Stimulated activated CD8-positive, alpha-beta memory T cell treated with anti-CD3 and anti-CD28 coated beads, Interleukin-4, amount 100 ng/mL, for 48 hours (primary cell): ENCODE data around the gene SUN3.

Source experiments
- DNase-seq: peaks from one replicate; pipeline ENCODE4 v3.0.0-alpha.2; 2020

Gene SUN3

DNA sequence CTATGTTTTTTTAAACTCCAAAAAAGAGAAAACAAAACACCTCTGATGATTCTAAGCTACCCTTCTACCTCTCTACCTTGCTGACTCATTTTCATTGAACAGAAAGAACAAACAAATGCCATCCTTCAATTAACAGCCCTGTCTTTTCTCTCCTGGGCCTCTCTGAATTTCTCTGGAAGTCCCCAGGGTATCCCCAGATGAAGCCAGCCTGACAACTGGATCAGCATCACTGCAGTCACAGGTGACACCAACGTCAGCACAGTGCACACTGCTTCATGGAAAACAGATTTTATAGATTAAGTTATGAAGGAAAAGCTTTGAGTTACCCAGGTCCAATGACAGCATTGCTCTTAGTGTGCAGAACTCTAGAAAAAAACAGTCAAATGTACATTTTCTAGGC is 55.2 kb downstream of the SUN3 start:
- DNase-seq: no peak

DNA sequence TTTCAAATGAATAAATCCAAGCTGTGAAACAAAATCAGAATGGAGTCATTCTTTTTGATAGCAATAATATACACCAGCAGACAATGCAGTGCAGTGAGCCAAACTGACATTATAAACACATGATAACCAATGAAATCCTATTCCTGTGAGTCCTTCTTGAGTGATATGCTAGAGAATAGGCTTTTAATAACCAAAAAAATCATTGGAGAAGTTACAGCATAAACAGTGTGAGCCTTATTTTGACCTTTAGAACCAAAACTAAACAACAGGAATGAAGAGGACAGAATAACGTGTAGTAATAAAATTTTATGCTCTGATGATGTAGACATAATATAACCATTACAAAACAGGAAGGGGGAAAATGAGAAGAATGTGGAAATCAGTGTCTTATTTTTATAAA is 58.1 kb downstream of the SUN3 start:
- DNase-seq: no peak

DNA sequence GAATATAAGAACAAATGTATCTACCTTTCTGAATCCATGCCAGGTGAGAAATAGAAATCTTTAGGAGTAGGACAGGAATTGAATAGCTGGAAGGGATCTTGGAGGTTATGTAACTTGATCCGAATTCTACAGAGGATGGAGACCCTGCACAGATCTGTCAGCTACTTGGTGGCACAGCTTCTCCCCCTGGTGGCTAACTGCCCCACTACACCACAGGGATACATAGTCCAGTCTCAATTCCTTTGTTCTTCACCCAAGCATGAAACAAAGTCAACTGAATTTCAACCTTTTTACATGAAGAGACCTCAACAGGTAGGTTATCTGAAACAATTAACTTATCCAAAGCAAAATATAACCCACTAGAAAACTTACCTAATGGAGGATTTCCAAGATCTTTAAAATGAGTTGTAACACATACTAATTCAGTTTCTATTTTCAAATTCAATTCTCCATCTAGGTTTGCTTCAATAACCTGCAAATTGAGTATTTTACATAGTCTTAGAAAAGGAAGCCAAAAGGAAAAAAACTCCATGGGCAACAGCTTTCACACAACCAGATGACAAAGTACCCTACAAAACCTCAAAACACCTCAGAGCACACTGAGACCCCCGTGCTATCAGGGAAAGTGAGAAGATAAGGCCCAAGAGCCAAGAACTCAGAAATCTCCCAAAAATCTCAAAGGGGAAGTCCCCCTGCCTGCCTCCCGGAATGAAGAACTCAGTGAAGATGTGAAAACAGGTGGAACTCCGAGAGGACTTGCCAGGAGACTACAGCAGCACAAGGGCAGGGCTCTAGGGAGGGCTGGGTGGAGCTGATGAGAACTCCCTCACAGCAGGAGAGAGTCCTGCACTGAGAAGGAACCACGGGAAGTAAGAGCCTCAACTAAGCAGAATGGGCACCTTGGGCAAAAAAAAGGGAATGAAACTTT is 59.8 kb downstream of the SUN3 start:
- DNase-seq: peak; percentile 79

DNA sequence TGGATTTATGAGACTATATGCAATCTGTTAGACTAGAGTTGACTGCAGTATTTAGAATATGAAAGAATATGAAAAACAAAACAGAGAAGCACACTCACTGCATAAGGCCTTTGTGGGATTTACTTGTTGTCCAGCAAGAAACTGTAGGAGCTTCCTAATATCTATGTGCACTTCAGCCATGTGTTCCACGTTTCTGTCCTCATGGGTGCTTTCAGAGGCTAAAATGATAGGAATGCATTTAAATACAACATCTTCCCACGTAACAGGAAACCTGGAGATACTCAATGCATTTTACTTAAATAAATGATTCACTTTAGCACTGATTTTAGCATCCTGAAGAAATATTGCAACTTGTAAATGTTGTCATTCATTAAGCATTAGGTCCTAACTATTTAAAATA is 61.2 kb downstream of the SUN3 start:
- no peak for DNase-seq

DNA sequence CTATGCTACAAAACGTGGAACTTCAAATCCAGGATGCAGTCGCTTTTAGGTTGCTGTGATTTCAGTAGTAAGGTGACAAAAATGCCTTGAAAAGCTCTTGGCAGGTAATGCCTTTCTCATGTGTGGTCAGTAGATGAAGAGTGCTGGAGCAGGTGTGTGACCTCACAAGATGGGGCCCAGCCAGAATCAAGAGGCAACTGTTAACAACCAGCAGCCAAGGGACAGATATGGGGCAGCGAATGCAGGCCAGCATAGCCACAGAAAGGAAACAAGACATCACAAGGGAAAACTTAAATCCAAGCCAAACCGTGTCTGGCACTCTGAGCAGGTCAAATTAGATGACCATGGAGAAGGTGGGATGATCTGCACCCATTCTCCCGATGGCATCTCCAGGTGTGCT is 61.8 kb downstream of the SUN3 start:
- no peak for DNase-seq

DNA sequence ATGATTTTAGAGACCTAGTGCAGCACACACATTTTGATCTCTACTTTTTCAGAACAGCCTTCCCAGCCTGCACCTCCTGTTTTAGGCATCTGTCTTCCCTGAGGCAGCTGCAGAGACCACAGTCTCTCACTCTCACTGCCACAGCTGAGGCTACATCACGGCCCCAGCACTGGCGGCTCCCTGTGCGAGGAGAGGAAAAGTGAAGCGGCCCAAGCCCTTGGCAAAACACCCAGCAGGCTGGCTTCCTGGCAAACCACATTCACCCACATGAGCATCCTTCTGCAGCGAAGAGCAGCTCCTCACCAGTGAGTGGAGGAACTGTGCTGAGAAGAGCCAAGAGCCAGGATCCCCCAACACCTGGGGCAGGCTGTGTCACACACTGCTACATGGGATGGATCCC is 63.5 kb downstream of the SUN3 start:
- no peak for DNase-seq

DNA sequence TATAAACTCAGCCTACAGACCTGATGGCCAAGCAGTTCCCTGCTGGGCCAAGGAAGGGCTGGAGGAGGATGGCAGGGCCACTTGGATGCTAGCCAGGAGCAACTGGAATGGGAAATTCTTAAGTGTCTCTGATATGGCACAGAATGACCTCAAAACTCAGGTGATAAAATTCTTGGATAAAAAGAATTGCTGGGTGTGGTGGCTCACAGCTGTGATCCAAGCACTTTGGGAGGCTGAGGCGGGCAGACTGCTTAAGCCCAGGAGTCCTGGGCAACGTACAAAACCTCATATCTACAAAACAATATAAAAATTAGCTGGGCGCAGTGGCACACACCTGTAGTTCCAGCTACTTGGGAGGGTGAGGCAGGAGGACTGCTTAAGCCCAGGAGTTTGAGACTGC is 66.6 kb downstream of the SUN3 start:
- DNase-seq: no peak

DNA sequence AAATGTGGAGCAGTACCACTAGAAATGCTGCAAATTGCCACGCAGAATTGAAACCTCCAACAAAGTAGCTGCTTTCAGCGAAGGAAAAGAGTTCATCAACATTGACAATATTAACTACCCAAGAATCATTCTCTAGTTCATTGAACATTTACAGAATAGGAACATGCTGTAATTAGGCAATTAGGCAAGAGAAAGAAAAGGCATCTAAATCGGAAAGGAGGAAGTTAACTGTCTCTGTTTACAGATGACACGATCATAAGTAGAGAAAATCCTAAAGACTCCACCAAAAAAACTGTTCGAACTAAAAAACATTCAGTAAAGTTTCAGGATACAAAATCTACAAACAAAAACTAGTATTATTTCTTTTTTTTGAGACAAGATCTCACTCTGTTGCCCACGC is 71.8 kb downstream of the SUN3 start:
- DNase-seq: no peak

DNA sequence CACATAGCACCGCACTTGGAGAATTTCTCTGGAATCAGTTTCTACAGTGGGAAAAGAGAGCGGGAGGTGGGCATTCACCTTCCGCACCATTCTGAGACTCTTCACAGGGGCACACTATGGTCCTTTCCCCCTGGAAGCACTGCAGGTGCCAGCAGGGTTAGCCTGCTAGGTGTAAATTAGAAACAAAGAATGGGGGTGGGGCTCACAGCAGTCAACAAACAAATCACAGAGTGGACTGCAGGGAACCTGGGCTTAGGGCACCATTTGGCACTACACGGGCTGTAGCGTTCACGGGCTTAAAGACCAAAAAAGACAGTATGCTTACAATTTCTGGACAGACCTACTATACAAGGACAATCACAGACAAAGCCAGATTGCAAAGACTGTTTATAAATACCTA is 72.7 kb downstream of the SUN3 start:
- no peak for DNase-seq

DNA sequence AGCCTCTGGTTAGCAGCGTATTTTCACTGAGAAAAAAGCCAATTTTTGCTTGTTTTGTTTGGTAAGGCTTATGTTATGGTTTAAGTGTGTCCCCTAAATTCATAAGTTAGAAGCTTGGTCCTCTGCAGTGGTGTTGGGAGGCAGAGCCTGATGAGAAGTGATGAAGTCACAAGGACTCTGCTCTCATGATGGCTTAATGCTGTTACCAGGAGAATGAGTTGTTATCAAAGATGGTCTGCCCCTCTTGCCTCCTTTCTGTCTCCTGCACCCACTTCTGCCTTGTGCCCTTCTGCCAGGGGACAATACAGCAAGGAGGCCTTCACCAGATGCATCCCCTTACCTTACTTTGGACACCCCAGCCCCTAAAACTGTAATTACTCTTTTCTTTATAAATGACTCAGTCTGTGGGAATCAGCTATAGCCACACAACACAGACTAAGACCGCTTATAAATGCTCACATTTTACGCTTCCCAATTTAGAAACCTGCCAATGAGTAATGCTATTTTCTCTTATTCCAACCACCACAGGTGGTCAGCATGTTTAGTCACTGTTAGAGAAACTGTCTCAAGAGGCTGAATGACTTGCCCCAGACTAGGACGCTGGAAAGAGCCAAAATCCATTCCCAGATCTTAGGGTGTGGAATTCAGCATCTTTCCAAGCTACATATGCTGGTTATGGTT is 74.5 kb downstream of the SUN3 start:
- no peak for DNase-seq

DNA sequence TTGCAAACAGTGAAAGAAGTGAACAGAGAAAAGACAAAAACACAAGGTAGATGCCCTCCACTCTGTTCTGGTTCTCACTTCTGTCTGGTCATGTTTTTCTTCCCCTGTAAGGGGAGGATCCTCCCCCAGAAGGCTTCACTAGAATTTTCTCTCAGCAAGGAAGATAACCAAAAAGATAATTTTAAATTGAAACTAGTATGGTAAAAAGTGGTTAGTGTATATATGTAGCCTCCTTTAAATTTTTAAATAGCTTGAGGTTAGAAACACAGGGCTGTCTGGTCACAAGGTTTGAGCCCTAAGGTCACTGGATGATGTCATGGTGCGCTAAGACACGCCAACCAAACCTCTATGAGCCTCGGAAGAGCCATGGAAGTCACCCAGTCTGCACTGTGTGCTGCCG is 75.1 kb downstream of the SUN3 start:
- DNase-seq: no peak

DNA sequence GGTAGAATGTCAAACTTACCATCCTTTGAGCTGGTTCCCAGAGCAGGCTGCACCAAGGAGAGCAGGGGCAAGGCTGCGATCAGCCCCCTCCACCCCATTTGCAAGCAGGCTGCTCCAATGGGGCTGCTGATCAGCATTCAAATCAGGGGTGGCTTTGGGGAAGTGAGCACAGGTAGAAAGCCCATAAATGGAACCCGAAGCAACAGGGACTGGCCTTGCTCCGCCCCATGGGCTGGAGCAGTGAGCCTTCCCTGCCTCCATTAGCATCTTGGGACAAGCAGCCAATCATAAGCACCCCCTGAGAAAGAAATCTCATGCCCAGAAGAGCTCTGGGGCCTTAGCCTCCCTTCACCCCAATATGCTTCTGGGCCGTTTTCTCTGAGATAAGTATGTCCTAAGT is 76.7 kb downstream of the SUN3 start:
- DNase-seq: no peak

DNA sequence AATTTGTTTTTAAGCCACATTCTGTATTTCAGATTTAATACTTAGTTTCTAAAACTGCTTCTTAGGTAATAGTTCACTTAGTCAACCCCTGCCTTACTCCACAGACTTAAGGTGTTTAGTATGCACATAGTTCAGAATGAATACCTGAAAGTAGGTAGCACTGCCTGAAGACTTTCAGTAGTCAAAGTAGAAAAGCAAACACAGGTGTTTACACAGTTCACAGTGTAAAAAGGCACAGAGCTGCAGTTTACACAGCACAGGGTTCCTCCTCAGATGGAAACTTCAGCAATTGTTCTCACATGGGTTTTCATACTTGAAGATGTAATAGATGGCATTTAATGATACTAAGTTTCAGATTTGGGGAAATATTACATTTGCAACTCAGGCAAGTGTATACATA is 77.5 kb downstream of the SUN3 start:
- DNase-seq: no peak

DNA sequence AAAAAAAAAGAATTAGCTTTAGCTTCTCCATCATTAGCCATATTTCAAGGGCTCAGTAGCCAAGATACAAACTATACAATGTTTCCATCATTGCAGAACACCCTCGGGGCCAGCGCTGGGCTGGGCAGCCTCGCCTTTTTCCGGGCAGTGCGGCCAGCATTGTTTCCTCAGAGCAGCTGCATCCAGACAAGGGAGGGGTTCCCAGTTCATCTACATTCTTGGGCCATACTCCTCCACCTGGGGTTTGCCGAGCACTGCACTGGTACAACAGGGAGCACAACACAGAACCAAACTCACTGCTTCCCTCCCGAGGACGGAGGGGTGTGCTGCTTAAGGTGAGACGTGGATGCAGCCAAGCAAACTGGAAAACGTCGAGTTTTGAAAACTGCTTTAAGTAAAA is 78.2 kb downstream of the SUN3 start:
- DNase-seq: no peak

DNA sequence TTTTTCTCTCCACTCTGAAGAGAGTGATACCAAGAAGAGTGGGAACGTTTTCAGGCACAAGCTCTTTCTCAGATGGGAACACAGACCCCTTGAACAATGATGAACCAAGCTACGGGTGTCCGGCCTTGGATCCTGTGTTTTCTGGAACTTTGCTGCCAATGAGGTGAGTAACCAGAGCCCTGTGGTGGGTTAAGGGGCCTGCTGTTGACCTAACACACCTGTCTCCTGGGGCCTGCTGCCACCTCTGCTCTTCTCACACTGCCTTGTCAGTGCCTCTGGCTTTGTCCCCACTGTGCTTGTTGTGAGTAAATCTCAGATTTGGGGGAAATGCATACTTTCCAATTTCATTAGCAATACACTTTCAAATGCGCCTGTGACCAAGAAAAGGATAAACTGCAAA is 79.2 kb downstream of the SUN3 start:
- DNase-seq: no peak

DNA sequence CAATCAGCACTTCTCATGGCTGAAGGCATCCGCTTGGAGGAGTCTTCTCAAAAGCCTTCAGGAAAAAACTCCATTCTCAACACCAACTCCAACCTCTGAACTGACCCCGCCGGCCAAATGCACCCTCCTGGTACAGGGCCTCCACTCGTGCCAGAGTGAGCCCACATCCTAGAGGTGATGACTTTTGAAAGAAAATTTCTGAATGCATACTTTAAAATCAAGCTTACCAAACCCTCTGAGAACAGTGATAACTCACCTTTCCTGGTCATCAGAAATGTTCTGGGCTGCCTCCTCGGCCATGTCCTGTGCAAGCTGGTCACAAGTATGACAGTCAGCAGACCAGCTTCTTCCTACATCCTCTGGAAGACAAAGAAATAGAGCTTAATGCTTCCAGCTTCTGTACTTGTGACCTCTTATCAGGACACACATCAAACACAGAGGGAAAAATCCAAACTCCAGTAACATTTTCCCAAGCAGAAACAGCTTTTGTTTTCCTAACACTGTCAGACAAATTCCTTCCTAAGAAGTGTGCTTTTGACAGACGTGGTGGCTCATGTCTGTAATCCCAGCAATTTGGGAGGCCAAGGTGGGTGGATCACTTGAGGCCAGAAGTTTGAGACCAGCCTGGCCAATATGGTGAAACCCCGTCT is 80.6 kb downstream of the SUN3 start, which contains the start of gene PKD1L1:
Gene PKD1L1 (minus strand): TSS at position 326 of the 650 bp plus-strand sequence. CDS start 26 bp downstream, at position 300.
- DNase-seq: no peak

DNA sequence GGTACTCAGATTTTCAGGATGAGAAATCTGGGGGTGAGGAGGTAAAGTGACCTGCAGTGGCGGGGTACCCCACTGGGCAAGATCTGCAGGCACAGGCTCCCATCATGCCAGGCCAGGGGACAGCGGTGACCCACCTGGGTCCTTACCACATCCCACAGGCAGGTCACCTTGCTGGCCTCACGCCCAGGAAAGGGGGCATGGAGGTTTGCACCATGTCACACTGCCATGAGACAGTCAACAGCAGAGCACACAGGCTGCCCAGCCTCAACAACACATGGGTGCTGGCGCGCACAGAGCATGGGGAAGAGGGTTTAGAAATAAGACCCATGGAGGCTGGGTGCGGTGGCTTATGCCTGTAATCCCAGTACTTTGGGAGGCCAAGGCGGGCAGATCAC is 81.6 kb downstream of the SUN3 start:
- no peak for DNase-seq

DNA sequence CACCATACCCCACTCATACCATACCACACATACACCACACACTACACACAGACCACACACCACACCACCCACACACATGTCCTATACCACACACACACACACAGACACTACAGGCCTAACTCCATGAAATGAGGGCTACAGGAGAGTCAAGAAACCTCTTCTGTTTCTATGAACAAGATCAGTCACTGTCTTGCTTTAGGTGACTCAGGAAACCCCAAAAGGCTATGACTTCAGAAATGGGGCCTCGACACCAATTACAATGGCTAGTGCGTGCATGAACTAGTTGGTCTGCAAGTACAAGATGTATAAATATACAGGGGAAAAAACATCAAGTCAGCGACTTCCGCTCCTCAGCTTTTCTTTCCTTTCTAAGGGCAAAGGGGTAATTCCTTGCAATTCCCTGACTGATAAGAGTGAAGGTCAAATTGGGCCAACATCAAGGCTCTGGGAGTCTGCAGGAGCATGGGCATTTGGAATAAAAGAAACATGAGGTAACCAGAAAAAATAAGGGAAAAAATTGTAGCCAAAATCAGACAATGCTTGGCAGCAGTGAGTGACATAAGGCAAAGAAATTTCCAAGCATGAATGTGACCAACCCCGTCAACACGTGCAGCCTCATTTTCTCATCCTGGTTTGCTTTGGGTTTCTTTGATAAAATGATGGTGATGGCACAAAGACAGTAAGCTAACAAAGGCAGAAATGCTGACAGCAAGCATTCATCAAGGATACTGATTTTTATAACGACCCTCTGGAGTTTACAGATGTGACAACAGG is 82.1 kb downstream of the SUN3 start:
- no peak for DNase-seq

DNA sequence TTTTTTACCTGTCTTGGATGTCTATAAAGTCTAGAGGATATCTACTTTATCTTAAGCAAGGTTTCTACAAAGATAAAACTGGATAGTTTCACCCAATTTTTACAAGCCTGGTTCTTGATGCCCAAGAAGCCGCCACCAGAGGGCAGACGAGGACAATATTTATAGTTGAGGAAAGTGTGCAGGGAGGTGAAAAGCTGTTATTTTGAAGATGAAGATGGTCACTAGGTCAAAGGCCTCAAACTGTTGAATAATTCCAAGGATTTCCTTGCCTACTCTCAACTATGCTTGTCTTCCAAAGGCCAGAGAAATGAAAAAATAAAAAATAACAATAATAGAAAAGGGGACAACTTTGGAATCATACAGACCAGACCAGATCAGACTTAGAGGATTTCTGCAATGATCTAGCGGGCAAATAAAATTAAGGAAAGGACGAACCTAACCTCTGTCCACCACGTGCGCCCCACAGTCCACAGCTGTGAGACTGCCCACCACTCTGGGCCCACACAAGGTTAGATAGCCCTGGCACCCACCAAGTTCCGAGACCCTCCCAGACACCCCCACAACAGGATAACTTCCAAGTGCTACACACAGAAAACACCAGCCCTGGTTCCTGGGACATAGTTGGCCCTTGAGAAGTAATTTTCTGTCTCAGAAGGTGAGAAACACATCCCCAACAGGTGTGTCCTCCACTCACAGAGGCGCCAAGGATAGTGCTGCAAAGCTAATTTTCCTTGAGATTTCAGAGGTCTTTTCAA is 83.5 kb downstream of the SUN3 start:
- peak; percentile 91 for DNase-seq

DNA sequence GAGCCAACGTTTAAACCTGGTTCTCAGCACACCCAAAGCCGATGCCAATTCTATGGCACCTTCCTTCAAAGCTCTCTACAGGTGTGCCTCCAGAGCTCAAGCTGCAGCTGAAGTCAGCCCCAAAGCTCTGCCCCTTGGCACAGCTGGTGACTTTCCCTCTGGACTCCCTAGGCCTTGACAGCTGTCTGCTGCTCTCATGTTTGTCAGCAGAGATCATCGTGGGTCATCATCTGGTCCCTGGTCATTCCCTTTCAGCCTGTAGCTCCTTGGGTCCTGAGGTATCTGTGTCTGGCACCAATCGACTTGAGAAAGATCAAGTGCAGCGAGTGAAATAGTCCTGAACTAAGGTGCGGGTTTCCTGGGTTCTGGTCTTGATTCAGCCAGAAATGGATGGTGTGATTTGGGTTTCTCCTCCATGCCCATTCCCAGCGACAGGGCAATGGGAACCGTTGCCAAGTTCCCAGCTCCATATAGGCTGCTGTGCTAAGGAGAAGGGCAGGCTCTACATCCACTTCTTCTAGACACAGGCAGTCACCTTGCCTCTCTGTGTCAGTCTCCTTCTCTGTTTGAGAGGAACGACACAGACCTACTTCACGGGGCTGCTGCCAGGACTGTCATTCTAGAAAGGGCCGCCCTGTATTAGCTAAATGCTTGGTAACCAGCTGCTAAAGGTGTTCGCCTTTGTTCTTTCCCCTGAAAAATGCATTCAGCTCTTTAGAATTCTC is 84.2 kb downstream of the SUN3 start:
- DNase-seq: no peak

DNA sequence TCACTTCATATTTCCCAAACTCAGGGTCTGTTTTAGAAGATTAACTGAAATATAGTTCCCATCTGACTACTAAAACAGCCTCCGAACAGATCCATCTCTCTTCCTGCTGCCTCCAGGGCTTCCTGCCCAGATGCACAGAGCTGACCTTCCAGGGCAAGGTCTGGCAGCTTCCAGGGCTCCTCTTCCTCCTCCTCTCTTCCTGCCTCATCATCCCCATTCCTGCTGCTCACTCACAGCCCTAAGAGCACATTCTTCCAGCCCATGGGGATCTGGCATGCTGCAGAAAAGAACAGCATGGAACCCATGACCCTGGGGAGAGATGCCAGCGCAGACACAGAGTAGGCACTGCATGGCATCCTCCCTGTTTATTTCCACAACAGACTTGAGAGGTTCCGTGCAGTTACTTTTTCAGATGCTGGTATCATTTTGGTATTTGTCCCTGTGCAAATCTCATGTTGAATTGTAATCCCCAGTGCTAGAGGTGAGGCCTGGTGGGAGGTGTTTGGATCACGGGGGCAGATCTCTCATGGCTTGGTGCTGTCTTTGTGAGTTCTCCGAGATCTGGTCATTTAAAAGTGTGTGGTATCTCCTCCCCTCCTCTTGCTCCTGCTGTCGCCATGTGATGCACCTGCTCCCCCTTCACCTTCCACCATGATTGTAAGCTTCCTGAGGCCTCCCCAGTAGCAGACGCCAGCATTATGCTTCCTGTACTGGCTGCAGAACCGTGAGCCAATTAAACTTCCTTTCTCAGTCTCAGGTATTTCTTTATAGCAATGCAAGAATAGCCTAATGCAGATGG is 85.0 kb downstream of the SUN3 start:
- DNase-seq: no peak
